Measurements from ENCODE around the gene NT5E. TPM values are rescaled to one million over a fixed set of nuclear protein-coding genes. Genes with fewer than 3 reads are reported as not detected.

NT5E gene
- total RNA-seq, 1 experiment from 2014 or later: 0.52 TPM

- H3K4me1 ChIP-seq (ENCODE audit: insufficient read depth, low read length): peaks cover 9% of the 10 kb centered on the region; the same call in 1 of the 2 replicates
- H3K27me3 ChIP-seq (ENCODE audit: insufficient read depth, low read length): no peaks in the 10 kb centered on the region
- no peaks in the 10 kb centered on the region for H3K23me2 ChIP-seq (ENCODE audit: insufficient read length, low read depth, low read length, poor library complexity, severe bottlenecking)
- no peak overlapping the region for H2BK5ac ChIP-seq (ENCODE audit: insufficient read length, low read length)
- H3K27me3 Mint-ChIP-seq (ENCODE audit: low read depth): no peaks in the 10 kb centered on the region
- H2BK12ac ChIP-seq (ENCODE audit: insufficient read length, low read depth, low read length): no peak overlapping the region
- no peak overlapping the region for H3K18ac ChIP-seq (ENCODE audit: insufficient read length, low read depth, low read length)
- no peak overlapping the region for H3K4me2 ChIP-seq (ENCODE audit: insufficient read depth, insufficient read length, low read length)
- no peak overlapping the region for H4K5ac ChIP-seq (ENCODE audit: insufficient read length, low read depth, low read length)
- no peaks in the 10 kb centered on the region for H3K36me3 Mint-ChIP-seq (ENCODE audit: insufficient read depth in 1 of 3, low read depth in 3 of 3)
- no peak overlapping the region for H4K91ac ChIP-seq (ENCODE audit: insufficient read length, low read depth, low read length)
- no peak overlapping the region for H2BK20ac ChIP-seq (ENCODE audit: low read depth, low read length, poor library complexity, severe bottlenecking)
- no peak overlapping the region for H3K27ac ChIP-seq (ENCODE audit: insufficient read length, low read depth, low read length)
- no peak overlapping the region for H3T11ph ChIP-seq (ENCODE audit: low read length)
- DNase-seq: no peak
- H2AK5ac ChIP-seq (ENCODE audit: insufficient read length, low read length): no peak overlapping the region
- no peaks in the 10 kb centered on the region for H4K20me1 ChIP-seq (ENCODE audit: control insufficient read depth, insufficient read depth, insufficient read length)
- no peak overlapping the region for H3K56ac ChIP-seq (ENCODE audit: insufficient read length, low read depth, low read length)
- no peaks in the 10 kb centered on the region for H3K79me1 ChIP-seq (ENCODE audit: insufficient read depth, low read depth, low read length, poor library complexity, severe bottlenecking)
- no peak for TF ChIP-seq CTCF (conservative IDR thresholded peaks at IDR 0.05)
- H2BK120ac ChIP-seq (ENCODE audit: low read depth, low read length, poor library complexity, severe bottlenecking): no peak overlapping the region
- H2BK15ac ChIP-seq (ENCODE audit: low read depth, low read length): no peak overlapping the region
- no peak overlapping the region for H3K27ac Mint-ChIP-seq
- H3K4me1 Mint-ChIP-seq: peaks cover 12 to 17% of the 10 kb centered on the region in 2 experiments
- WGBS (ENCODE audit: extremely low coverage, insufficient read length, low lambda C conversion rate): no CpG with 5 or more reads among the region's 4 CpGs
- no peak overlapping the region for H4K8ac ChIP-seq (replicated peaks; ENCODE audit: insufficient read length, low read depth, low read length)
- no peak overlapping the region for H3K14ac ChIP-seq (ENCODE audit: insufficient read depth, low read length)
- H3K23ac ChIP-seq (ENCODE audit: insufficient read length, low read depth, low read length): no peak overlapping the region
- no peaks in the 10 kb centered on the region for H3K9me3 ChIP-seq (ENCODE audit: control insufficient read depth, low read depth, low read length)
- no peak overlapping the region for H3K4ac ChIP-seq (ENCODE audit: low read depth, low read length)
- H3K79me2 ChIP-seq (ENCODE audit: insufficient read depth, low read length): no peaks in the 10 kb centered on the region
- H3K9me3 Mint-ChIP-seq: no peaks in the 10 kb centered on the region
- no peak overlapping the region for H3K9ac ChIP-seq (ENCODE audit: extremely low read depth, insufficient read length, low read length)
- H2AFZ ChIP-seq (ENCODE audit: low read length): no peak overlapping the region
- no peak overlapping the region for H3K4me3 Mint-ChIP-seq
Observed at GRCh38 chr6:85463621-85464259, 13.9 kb downstream of the NT5E start.
